Activated CD8-positive, alpha-beta memory T cell treated with anti-CD3 and anti-CD28 coated beads, Interleukin-2, amount 50 U/mL, for 1 hour (primary cell): ENCODE measurements around the gene KCNT1.

ENCODE experiments used
- DNase-seq: peaks from one replicate; pipeline ENCODE4 v3.0.0-alpha.2; 2020; ENCODE audit errors: extremely low read depth

The KCNT1 gene

GRCh38 chr9:135699440-135699839 is 2.5 kb upstream of the KCNT1 start, which contains the start of gene SOHLH1:
SOHLH1 (minus strand) TSS chr9:135699481; CDS start chr9:135699467, 14 bp downstream.
- DNase-seq = no peak

- no peak for DNase-seq
These were observed 1.5 kb upstream of the KCNT1 start for GRCh38 chr9:135700525-135700924.

GRCh38 chr9:135701067-135701958 is 672 bp upstream of the KCNT1 start:
- DNase-seq = no peak

GRCh38 chr9:135703726-135704125 is 1.7 kb downstream of the KCNT1 start:
- no peak for DNase-seq

GRCh38 chr9:135704483-135704882 is 2.5 kb downstream of the KCNT1 start:
- no peak for DNase-seq

- no peak for DNase-seq
These were observed 3.4 kb downstream of the KCNT1 start for GRCh38 chr9:135705376-135705775.

- no peak for DNase-seq
These were observed 4.3 kb downstream of the KCNT1 start for GRCh38 chr9:135706288-135706687.

- DNase-seq = no peak
These were observed 5.5 kb downstream of the KCNT1 start for GRCh38 chr9:135707252-135708138.

GRCh38 chr9:135708164-135708563 is 6.2 kb downstream of the KCNT1 start:
- no peak for DNase-seq

GRCh38 chr9:135711391-135711790 is 9.4 kb downstream of the KCNT1 start:
- no peak for DNase-seq

GRCh38 chr9:135711881-135712280 is 9.9 kb downstream of the KCNT1 start:
- DNase-seq = no peak

GRCh38 chr9:135712613-135713295 is 10.8 kb downstream of the KCNT1 start:
- DNase-seq = no peak

GRCh38 chr9:135714242-135715055 is 12.5 kb downstream of the KCNT1 start:
- no peak for DNase-seq

GRCh38 chr9:135715056-135715595 is 13.1 kb downstream of the KCNT1 start:
- DNase-seq = no peak

- no peak for DNase-seq
These were observed 14.1 kb downstream of the KCNT1 start for GRCh38 chr9:135716045-135716444.

- DNase-seq = no peak
These were observed 15.4 kb downstream of the KCNT1 start for GRCh38 chr9:135717410-135717809.

- no peak for DNase-seq
These were observed 16.6 kb downstream of the KCNT1 start for GRCh38 chr9:135718616-135719015.

GRCh38 chr9:135719472-135719871 is 17.5 kb downstream of the KCNT1 start:
- DNase-seq = no peak

GRCh38 chr9:135722365-135722764 is 20.4 kb downstream of the KCNT1 start:
- no peak for DNase-seq

GRCh38 chr9:135724186-135724787 is 22.3 kb downstream of the KCNT1 start:
- DNase-seq = no peak
